A673 (cell line): Measurements from ENCODE around the gene WDR88. TPM values are rescaled to one million over a fixed set of nuclear protein-coding genes. Genes with fewer than 3 reads are reported as not detected.

Experiments
- BruUV-seq: library from RNA; stranded (reverse); fragments of 400-500 nt; replicated peaks from 2 replicates; lab custom pipeline; 2021; lab: Mats Ljungman, UMichigan
- CTCF ChIA-PET: fragments of 300-600 bp; sonication (Branson Sonifier 250); formaldehyde crosslinking; loops from one replicate; lab custom pipeline; 2022; ENCODE audit warnings: antibody characterized with exemption; lab: Charles Lee
- POLR2A ChIA-PET: fragments of 300-600 bp; sonication (Branson Sonifier 250); formaldehyde crosslinking; loops from one replicate; lab custom pipeline; 2022; ENCODE audit warnings: antibody characterized with exemption; ENCODE audit not compliant: low non-redundant PET; lab: Charles Lee
- DNase-seq: peaks from one replicate; pipeline ENCODE4 v3.0.0-alpha.2; 2015; ENCODE audit warnings: low spot score
- H3K27ac ChIP-seq: fragments of 200-600 bp; sonication (generic); 2 replicates; pipeline ENCODE4 v1.5.1; 2016; ENCODE audit warnings: mixed run types, low read depth, mild to moderate bottlenecking, mixed read lengths, antibody characterized with exemption, low read length; ENCODE audit not compliant: poor library complexity, severe bottlenecking
- H3K27me3 ChIP-seq: fragments of 200-600 bp; sonication (generic); replicated peaks from 2 replicates; pipeline ENCODE4 v1.6.1; 2017; ENCODE audit warnings: mixed run types, low read depth, mild to moderate bottlenecking, mixed read lengths, antibody characterized with exemption, low read length; ENCODE audit not compliant: insufficient read depth, poor library complexity
- H3K36me3 ChIP-seq: fragments of 200-600 bp; sonication (generic); 2 replicates; pipeline ENCODE4 v1.6.1; 2016; ENCODE audit warnings: mixed run types, mild to moderate bottlenecking, mixed read lengths, antibody characterized with exemption, low read length; ENCODE audit not compliant: insufficient read depth, poor library complexity, severe bottlenecking
- H3K4me1 ChIP-seq: fragments of 200-600 bp; sonication (generic); 2 replicates; pipeline ENCODE4 v1.6.1; 2017; ENCODE audit warnings: mixed run types, mild to moderate bottlenecking, mixed read lengths, antibody characterized with exemption, low read length; ENCODE audit not compliant: insufficient read depth, poor library complexity, severe bottlenecking
- H3K4me3 ChIP-seq: fragments of 200-600 bp; sonication (generic); 2 replicates; pipeline ENCODE4 v1.5.1; 2016; ENCODE audit warnings: low read depth, mixed run types, mild to moderate bottlenecking, mixed read lengths, low read length; ENCODE audit not compliant: poor library complexity, severe bottlenecking
- H3K9me3 ChIP-seq: fragments of 200-600 bp; sonication (generic); 2 replicates; pipeline ENCODE4 v1.6.1; 2016; ENCODE audit warnings: mixed run types, low read depth, mild to moderate bottlenecking, mixed read lengths, antibody characterized with exemption, low read length; ENCODE audit not compliant: poor library complexity, severe bottlenecking
- EZH2 ChIP-seq: fragments of 200-600 bp; sonication (generic); IDR thresholded peaks from 2 replicates; pipeline ENCODE4 v1.6.1; 2017; ENCODE audit warnings: borderline replicate concordance, low read depth, mild to moderate bottlenecking, mixed read lengths, antibody characterized with exemption, low read length; ENCODE audit not compliant: poor library complexity, severe bottlenecking
- intact Hi-C: fragments of 100-400 bp; cut with micrococcal nuclease; formaldehyde crosslinking; loops from one replicate; pipeline ENCODE4 v1.10.0; 2022; ENCODE audit not compliant: unreplicated experiment
- total RNA-seq: library from RNA; stranded (reverse); gene quantifications from 2 replicates; pipeline ENCODE4 v1.2.3, GENCODE V29; 2021
- TF ChIP-seq, protein P1 (sequence below): fragments of 300-800, 200-600 bp; sonication (generic); conservative IDR thresholded peaks from 2 replicates; pipeline ENCODE4 v1.5.1; 2017; ENCODE audit warnings: low read depth, mild to moderate bottlenecking, antibody characterized with exemption, low read length, moderate library complexity, mixed read lengths

Gene WDR88
- total RNA-seq, 1 experiment from 2014 or later, result not detected

DNA sequence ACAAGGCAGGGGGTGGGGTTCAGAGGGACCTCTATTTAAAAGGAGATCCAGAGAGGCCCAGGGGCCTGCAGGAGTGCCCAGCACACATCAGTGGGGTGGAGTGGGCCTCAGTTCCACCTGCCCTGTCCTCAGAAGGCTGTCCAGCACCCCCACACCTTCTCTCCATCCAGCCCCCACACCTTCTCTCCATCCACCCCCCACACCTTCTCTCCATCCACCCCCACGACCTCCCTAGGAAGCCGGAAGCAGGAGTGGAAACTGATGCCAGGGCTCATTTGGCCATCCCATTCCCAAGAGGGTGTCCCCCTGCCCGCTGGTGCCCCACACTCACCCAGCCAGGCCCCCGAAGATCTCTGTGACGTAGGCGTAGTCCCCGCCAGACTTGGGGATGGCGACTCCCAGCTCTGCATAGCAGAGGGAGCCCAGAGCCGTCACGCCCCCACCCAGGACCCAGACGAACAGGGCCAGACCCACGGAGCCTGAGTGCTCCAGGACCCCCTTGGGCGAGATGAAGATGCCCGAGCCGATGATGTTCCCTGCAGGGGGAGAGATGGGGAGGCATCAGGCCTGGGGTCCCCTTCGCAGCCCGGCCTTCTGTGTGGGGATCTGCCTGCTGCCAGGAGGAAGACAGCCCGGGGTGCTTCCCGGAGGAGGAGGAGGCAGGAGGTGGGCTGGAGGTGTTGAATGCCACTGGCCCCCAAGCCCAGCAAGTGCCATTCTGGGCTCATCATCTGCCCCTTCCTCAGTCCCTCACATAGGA is 83.7 kb downstream of the WDR88 start:
- BruUV-seq, result no TSS peak
- intact Hi-C loops, result no loop called here

DNA sequence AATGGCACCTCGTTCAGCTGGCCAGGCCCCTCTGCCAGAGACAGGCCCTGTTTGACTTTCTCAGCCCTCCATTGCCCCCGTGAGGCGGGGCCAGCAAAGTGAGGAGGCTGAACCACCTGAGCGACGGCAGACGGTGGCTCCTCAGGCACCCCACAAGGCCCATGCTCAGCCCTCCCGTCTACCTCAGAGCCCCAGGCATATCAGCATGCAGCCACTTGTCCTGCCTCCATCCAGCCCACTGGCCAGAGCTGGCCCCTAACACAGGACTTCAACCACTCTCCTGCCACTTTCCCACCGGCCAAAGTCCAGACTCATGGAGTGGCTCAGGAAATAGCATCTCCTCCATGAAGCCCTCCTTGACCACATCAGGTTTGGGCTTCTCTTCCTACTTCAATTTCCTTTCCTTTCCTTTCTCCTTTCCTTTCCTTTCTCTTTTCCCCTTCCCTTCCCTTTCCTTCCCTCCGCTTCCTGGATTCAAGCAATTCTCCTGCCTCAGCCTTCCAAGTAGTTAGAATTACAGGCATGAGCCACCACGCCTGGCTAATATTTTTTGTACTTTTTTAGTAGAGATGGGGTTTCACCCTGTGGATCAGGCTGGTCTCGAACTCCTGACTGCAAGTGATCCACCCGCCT is 84.4 kb downstream of the WDR88 start:
- no peak overlapping the region for H3K4me3 ChIP-seq
- TF ChIP-seq EZH2, result no peak
- TF ChIP-seq, protein P1, sequence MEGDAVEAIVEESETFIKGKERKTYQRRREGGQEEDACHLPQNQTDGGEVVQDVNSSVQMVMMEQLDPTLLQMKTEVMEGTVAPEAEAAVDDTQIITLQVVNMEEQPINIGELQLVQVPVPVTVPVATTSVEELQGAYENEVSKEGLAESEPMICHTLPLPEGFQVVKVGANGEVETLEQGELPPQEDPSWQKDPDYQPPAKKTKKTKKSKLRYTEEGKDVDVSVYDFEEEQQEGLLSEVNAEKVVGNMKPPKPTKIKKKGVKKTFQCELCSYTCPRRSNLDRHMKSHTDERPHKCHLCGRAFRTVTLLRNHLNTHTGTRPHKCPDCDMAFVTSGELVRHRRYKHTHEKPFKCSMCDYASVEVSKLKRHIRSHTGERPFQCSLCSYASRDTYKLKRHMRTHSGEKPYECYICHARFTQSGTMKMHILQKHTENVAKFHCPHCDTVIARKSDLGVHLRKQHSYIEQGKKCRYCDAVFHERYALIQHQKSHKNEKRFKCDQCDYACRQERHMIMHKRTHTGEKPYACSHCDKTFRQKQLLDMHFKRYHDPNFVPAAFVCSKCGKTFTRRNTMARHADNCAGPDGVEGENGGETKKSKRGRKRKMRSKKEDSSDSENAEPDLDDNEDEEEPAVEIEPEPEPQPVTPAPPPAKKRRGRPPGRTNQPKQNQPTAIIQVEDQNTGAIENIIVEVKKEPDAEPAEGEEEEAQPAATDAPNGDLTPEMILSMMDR, result no peak
- no peaks in the 10 kb centered on the region for H3K9me3 ChIP-seq
- intact Hi-C loops, result no loop called here
- no peaks in the 10 kb centered on the region for H3K4me1 ChIP-seq
- ChIA-PET POLR2A (no interaction called here), CTCF (no interaction called here)
- no peaks in the 10 kb centered on the region for H3K36me3 ChIP-seq
- no peak for DNase-seq
- H3K27me3 ChIP-seq, result no peaks in the 10 kb centered on the region
- BruUV-seq, result no TSS peak
- H3K27ac ChIP-seq, result no peak overlapping the region

More for the DNA sequence above, 83.7 kb downstream of the WDR88 start:
- ChIA-PET CTCF (no interaction called here), POLR2A (no interaction called here)
- H3K4me1 ChIP-seq, result no peaks in the 10 kb centered on the region
- no peaks in the 10 kb centered on the region for H3K36me3 ChIP-seq
- no peak overlapping the region for H3K4me3 ChIP-seq
- H3K27ac ChIP-seq, result no peak overlapping the region
- DNase-seq, result no peak
- TF ChIP-seq EZH2, result no peak
- TF ChIP-seq, protein P1, result no peak
- H3K27me3 ChIP-seq, result no peaks in the 10 kb centered on the region
- H3K9me3 ChIP-seq, result no peaks in the 10 kb centered on the region

DNA sequence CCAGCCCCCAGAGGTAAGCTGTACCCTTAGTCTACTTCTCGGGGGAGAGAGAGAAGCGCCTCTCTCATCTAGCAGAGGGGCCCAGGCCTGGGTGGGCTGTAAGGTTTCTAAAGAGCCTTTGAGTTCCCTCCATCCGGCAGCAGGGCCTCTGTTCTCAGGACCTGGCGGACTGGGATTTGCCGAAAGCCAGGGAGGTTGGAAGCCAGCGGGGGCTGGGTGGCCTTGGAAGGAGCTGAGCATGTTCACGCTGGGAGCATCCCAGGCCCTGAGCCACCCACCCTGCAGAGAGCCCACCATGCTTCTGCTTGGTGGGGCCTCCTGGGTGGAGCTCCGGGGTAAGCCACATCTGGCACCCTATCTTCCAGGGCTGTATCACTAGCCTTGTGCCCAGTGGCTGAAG is 86.0 kb downstream of the WDR88 start:
- ChIA-PET CTCF (interaction anchor here (1.4 kb wide), 1 partner anchor 34 kb away, joined by 3 read pairs; no protein-coding TSS in a partner anchor), POLR2A (no interaction called here)
- BruUV-seq, result no TSS peak
- Histone ChIP-seq H3K36me3 (no peaks in the 10 kb centered on the region), H3K27me3 (no peaks in the 10 kb centered on the region), H3K27ac (no peak overlapping the region), H3K9me3 (no peaks in the 10 kb centered on the region), H3K4me1 (no peaks in the 10 kb centered on the region), H3K4me3 (no peak overlapping the region)
- intact Hi-C loops, result no loop called here
- no peak for TF ChIP-seq EZH2
- TF ChIP-seq, protein P1, result no peak
- no peak for DNase-seq
